ENCODE measurements around the gene HTN1. TPM values are rescaled to one million over a fixed set of nuclear protein-coding genes. Genes with fewer than 3 reads are reported as not detected.

HTN1 gene
- total and polyA plus RNA-seq, 9 of the 15 experiments (the other 6 are each of a cell fraction or from before 2014, with no cell fraction given) = not detected

DNA sequence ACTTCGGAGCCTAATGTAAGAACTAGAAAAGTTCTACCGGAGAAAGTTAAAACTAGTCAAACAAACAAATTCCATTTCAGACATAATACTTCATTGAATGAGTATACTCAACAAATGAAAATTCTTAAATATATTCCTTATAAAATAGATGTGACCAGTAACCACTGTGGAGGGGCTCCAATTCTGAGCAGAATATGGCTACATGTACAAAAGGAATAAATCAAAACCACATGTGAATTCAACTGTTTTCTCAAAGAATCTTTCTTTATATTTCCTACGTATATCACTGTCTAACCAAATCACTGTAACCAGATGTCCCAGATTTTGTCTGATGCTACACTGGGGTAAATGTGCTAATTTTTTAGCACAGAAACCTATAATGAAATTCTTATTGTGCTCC, 49.0 kb downstream of the HTN1 start:
- no peaks in the 10 kb centered on the region for H3K4me1 ChIP-seq (replicated peaks in 1 of 2; ENCODE audit: control insufficient read depth in 2 of 2, insufficient read depth in 2 of 2, low read length in 2 of 2)
- BruUV-seq (replicated peaks) = no TSS peak
- H3K36me3 ChIP-seq (ENCODE audit: control insufficient read depth, insufficient read depth, low read length) = no peaks in the 10 kb centered on the region
- ChIA-PET CTCF (ENCODE audit: low intra/inter-chr PET ratio) (no interaction called here), POLR2A (no interaction called here)
- in situ Hi-C loops (cut with MboI) = no loop called here
- no peak overlapping the region for H3K4me2 ChIP-seq (ENCODE audit: insufficient read depth, low read length)
- H3K9me3 ChIP-seq (replicated peaks; ENCODE audit: control insufficient read depth, insufficient read depth, low read depth, low read length) = no peaks in the 10 kb centered on the region
- H2AFZ ChIP-seq (ENCODE audit: low read depth, low read length) = no peak overlapping the region
- no peak for ATAC-seq
- DNase-seq (ENCODE audit: extremely low read depth in 1 of 4, low spot score in 3 of 4) = no peak
- H3K27me3 ChIP-seq (ENCODE audit: control insufficient read depth in 2 of 2, insufficient read depth in 2 of 2, low read length in 2 of 2) = no peaks in the 10 kb centered on the region
- FAIRE-seq = no peak
- TF ChIP-seq ATF7 (IDR thresholded peaks at IDR 0.05) = no peak
- no peak for TF ChIP-seq ZNF76 (CRISPR knock-in tag; IDR thresholded peaks at IDR 0.05; ENCODE audit: borderline replicate concordance)
- TF ChIP-seq PTTG1 (tag; IDR thresholded peaks at IDR 0.05; ENCODE audit: low read depth) = no peak
- TF ChIP-seq ZBTB11 (CRISPR knock-in tag; IDR thresholded peaks at IDR 0.05) = no peak
- no peak for TF ChIP-seq KAT8 (IDR thresholded peaks at IDR 0.05; ENCODE audit: low read depth)
- TF ChIP-seq ZNF41 (CRISPR knock-in tag; conservative IDR thresholded peaks at IDR 0.05) = no peak
- no peak for TF ChIP-seq MECOM (CRISPR knock-in tag; IDR thresholded peaks at IDR 0.05)
- no peak for TF ChIP-seq GATA2 (CRISPR knock-in tag; IDR thresholded peaks at IDR 0.05)
- no peak for TF ChIP-seq ZNF830 (CRISPR knock-in tag; IDR thresholded peaks at IDR 0.05)
- no peak for TF ChIP-seq MNT (conservative IDR thresholded peaks at IDR 0.05)
- no peak for TF ChIP-seq ZNF507 (tag; conservative IDR thresholded peaks at IDR 0.05)
- intact Hi-C loops (cut with micrococcal nuclease) = no loop called here
- H3K9ac ChIP-seq (ENCODE audit: insufficient read depth in 1 of 2, low read depth in 2 of 2, low read length in 2 of 2) = no peak overlapping the region
- H3K79me2 ChIP-seq (ENCODE audit: control insufficient read depth, insufficient read depth, low read length) = no peaks in the 10 kb centered on the region
- 2% methylated on average over 3 of the region's 3 CpGs for WGBS (ENCODE audit: insufficient coverage, low coverage, missing lambda C conversion rate)
- H3K27ac ChIP-seq (ENCODE audit: extremely low read depth, low read depth, low read length) = no peak overlapping the region
- H3K4me3 ChIP-seq = no peak overlapping the region
- H3K9me1 ChIP-seq (ENCODE audit: control insufficient read depth, insufficient read depth, low read length) = no peaks in the 10 kb centered on the region
- no peaks in the 10 kb centered on the region for H4K20me1 ChIP-seq (replicated peaks; ENCODE audit: control insufficient read depth, insufficient read depth, low read length)

Measured in K562 (cell line).